DMS53 treated with DMSO at 0.1 percent for 48 hours (cell line): ENCODE data around the gene STPG2.

Experiments
- DNase-seq: peaks from one replicate; lab custom pipeline; 2025; ENCODE audit not compliant: unreplicated experiment; lab: John Stamatoyannopoulos, UW

The STPG2 gene

GRCh38 chr4:97525236-97525635, 618.0 kb downstream of the STPG2 start:
- no peak for DNase-seq

GRCh38 chr4:97517939-97518338, 625.3 kb downstream of the STPG2 start:
- no peak for DNase-seq

DNA sequence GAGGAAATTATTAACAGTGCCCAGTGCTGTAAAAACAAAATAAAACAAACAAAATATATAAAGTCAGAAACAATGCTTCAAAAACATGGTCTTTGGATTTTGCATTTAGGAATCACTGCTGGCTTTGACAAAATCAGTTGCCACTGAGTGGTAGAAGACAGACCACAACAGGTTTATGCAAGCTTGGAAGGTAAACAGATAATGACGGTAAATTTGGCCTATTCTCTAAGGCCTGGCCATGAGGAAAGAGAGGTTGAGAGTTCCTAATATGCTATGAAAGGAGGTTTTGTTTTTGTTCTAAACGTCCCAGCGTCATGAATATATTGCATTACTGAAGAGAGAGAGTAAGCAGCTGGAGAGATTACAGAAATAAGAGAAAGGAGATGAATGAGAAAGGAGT, 629.4 kb downstream of the STPG2 start:
- DNase-seq: no peak
